Ovary (tissue), 9 donors: ENCODE measurements around the gene MUC13. TPM values are rescaled to one million over a fixed set of nuclear protein-coding genes. Genes with fewer than 3 reads are reported as not detected.
A peak's percentile ranks its signal among the peaks of the same experiment; 100 is the strongest.

Experiments used
- DNase-seq, 5 donors: peaks; one replicate each; pipeline ENCODE4 v3.0.0-alpha.2; 2019 to 2020
- H3K27ac ChIP-seq, 2 donors: fragments of 200-600 bp; one replicate each; pipeline versions ENCODE4 v1.5.1 to v1.8.0; 2019 to 2022
- H3K27me3 ChIP-seq: fragments of 200-600 bp; one replicate; pipeline ENCODE4 v1.8.0; 2022
- H3K36me3 ChIP-seq: fragments of 200-600 bp; sonication (generic); one replicate; pipeline ENCODE4 v1.5.1; 2019
- H3K4me1 ChIP-seq: one replicate; pipeline ENCODE4 v1.8.1; 2013; ENCODE audit warnings: mild to moderate bottlenecking, moderate library complexity; ENCODE audit not compliant: insufficient read depth
- H3K4me3 ChIP-seq: fragments of 200-600 bp; sonication (generic); one replicate; pipeline ENCODE4 v1.5.1; 2017
- H3K9me3 ChIP-seq, 2 donors: fragments of 200-600 bp in 1 of 2; sonication (generic) in 1 of 2; one replicate each; pipeline versions ENCODE4 v1.5.1 to v1.8.1; 2013 to 2019; ENCODE audit warnings: mild to moderate bottlenecking in 1 of 2, moderate library complexity in 1 of 2
- CTCF ChIP-seq, 3 donors: fragments of 450-650 bp in 2 of 3; fragments of 200-600 bp in 1 of 3; IDR thresholded peaks; one replicate each; pipeline versions ENCODE4 v1.5.1 to v1.8.0; 2016 to 2022; ENCODE audit warnings: antibody characterized with exemption in 3 of 3, mild to moderate bottlenecking in 1 of 3
- EP300 ChIP-seq: sonication (generic); formaldehyde crosslinking; IDR thresholded peaks from one replicate; pipeline ENCODE4 v1.6.1; 2017; ENCODE audit warnings: antibody characterized with exemption
- POLR2A ChIP-seq: fragments of 450-650 bp; IDR thresholded peaks from one replicate; pipeline ENCODE4 v1.6.1; 2017; ENCODE audit warnings: antibody characterized with exemption, mild to moderate bottlenecking, moderate library complexity
- WGBS, 3 donors: extraction: QIAGEN DNeasy Blood & Tissue Kit in 1 of 3; methylation state at CpG; one replicate each; pipeline versions ENCODE4 v1.1.5 to v1.1.7; 2013 to 2017; 5-methylcytosine and 5-hydroxymethylcytosine counted together
- intact Hi-C, 4 donors: fragments of 100-400 bp; cut with DNase I; formaldehyde crosslinking; loops; one replicate each; pipeline versions ENCODE4 v1.11.0 to v1.15.1; 2022 to 2023
- polyA plus RNA-seq, 2 donors: library from polyadenylated mRNA; stranded (reverse); fragments of 200-250 nt in 1 of 2; fragments of 350-450 nt in 1 of 2; fragmentation: Illumina TruSeq in 1 of 2; extraction: RNeasy Lipid Tissue Mini Kit (QIAGEN cat#74804) in 1 of 2; gene quantifications; one replicate each; pipeline ENCODE4 v1.2.3, GENCODE V29; 2013 to 2014
- total RNA-seq, 7 donors: library from RNA; depleted of rRNA in 2 of 7; stranded (reverse); fragments of >200 nt in 2 of 7; fragmentation: NEBNext Ultra II Directional in 3 of 7; extraction: Animal tissue kit (Norgen Biotek cat#: 25700) in 3 of 7; gene quantifications; one replicate each; pipeline versions ENCODE4 v1.1.0 to v1.2.4, GENCODE V29; 2016 to 2023
- donor health status: DM: no; HTN: no; CAD: no; lungs with moderate emphysema.
- donor health status: DM: no; HTN: no; CAD: no.
- donor health status: Bipolar disorder and iron deficiency.
- donor health status: DM: yes; HTN: yes; CAD: no.
- donor health status: DM: no; HTN: no; CAD: no.
- donor health status: DM: yes; HTN: yes; CAD: no.

MUC13 gene
- total and polyA plus RNA-seq, 9 donors, result 0.04 to 1.5 (median 0.23) TPM; not detected in 4

- intact Hi-C loops, result no loop called here
- Histone ChIP-seq H3K9me3 (no peaks in the 10 kb centered on the region), H3K36me3 (no peaks in the 10 kb centered on the region), H3K27ac (no peak overlapping the region), H3K4me1 (peaks cover 4% of the 10 kb centered on the region), H3K4me3 (no peak overlapping the region), H3K27me3 (no peaks in the 10 kb centered on the region)
- DNase-seq, result no peak
- TF ChIP-seq POLR2A (no peak), EP300 (no peak), CTCF (IDR thresholded peaks at IDR 0.05) (no peak)
- WGBS, 3 donors, result 84 to 88% (median 85%) methylated on average over 5 of the region's 5 CpGs
Measured at GRCh38 chr3:124890573-124891190, 43.9 kb downstream of the MUC13 start.

- Histone ChIP-seq H3K36me3 (no peaks in the 10 kb centered on the region), H3K4me3 (no peak overlapping the region), H3K4me1 (peaks cover 4% of the 10 kb centered on the region), H3K27ac (no peak overlapping the region), H3K9me3 (no peaks in the 10 kb centered on the region), H3K27me3 (no peaks in the 10 kb centered on the region)
- no peak for TF ChIP-seq CTCF (IDR thresholded peaks at IDR 0.05)
- TF ChIP-seq EP300, result no peak
- no peak for TF ChIP-seq POLR2A
- 81 to 85% (median 81%) methylated on average over 8 of the region's 8 CpGs for WGBS, 3 donors
- intact Hi-C loops, result loop anchor here in 3 of 4 donors (5.0 kb wide), 4 partner anchors 46 to 126 kb away; no protein-coding TSS in a partner anchor
- no peak for DNase-seq
Measured at GRCh38 chr3:124888482-124889441, 45.8 kb downstream of the MUC13 start.

- H3K4me3 ChIP-seq, result peak overlapping the region; percentile 90
- H3K27ac ChIP-seq, result no peak overlapping the region
Measured at GRCh38 chr3:124887932-124888298, 46.6 kb downstream of the MUC13 start.

More at GRCh38 chr3:124887932-124888298, 46.6 kb downstream of the MUC13 start:
- Histone ChIP-seq H3K27me3 (no peaks in the 10 kb centered on the region), H3K4me1 (peaks cover 4% of the 10 kb centered on the region), H3K9me3 (no peaks in the 10 kb centered on the region), H3K36me3 (no peaks in the 10 kb centered on the region)
- WGBS, 3 donors, result 86 to 88% (median 88%) methylated on average over 11 of the region's 11 CpGs
- TF ChIP-seq CTCF (IDR thresholded peaks at IDR 0.05) (no peak), EP300 (no peak), POLR2A (no peak)
- no peak for DNase-seq
- intact Hi-C loops, result loop anchor here in 3 of 4 donors (5.0 kb wide), 4 partner anchors 46 to 126 kb away; no protein-coding TSS in a partner anchor
